ENCODE results near the gene MSH6. TPM values are rescaled to one million over a fixed set of nuclear protein-coding genes. Genes with fewer than 3 reads are reported as not detected.

MSH6 gene
- total RNA-seq, 1 experiment from 2014 or later = 108 TPM

DNA sequence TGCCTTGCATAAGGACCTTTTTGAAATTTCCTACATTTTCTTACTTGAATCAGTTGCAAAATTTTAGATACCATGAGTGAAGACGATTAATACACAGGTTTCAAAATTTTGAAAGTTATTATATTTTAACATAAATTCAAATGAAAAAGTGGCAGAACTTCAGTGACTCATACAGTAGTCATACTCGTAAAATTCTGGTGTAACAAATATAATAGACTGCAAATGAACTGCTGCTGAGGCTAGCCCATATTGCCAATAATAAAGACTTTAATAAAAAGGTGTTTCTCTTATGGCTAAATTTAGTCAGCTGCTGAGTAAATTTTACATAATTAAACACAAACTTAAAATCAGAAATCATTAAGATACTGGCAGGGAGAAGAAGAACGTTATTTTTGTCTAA is 36.9 kb downstream of the MSH6 start:
- H3K36me3 ChIP-seq (ENCODE audit: control insufficient read depth, insufficient read depth, low read length) = peaks cover 3% of the 10 kb centered on the region; the same call in 1 of the 2 replicates
- H3K4me1 ChIP-seq = no peaks in the 10 kb centered on the region
- peaks cover 72% of the 10 kb centered on the region for H3K36me3 Mint-ChIP-seq (ENCODE audit: insufficient read depth, unreplicated experiment)
- no peaks in the 10 kb centered on the region for H3K27me3 Mint-ChIP-seq (ENCODE audit: insufficient read depth, unreplicated experiment)
- no peak overlapping the region for H3K4me3 Mint-ChIP-seq (ENCODE audit: unreplicated experiment)
- no peak overlapping the region for H3K27ac Mint-ChIP-seq (ENCODE audit: unreplicated experiment)
- intact Hi-C loops (cut with micrococcal nuclease; ENCODE audit: unreplicated experiment) = no loop called here
- CTCF ChIA-PET = no interaction called here
- POLR2A ChIA-PET = no interaction called here
- H3K9me3 ChIP-seq = no peaks in the 10 kb centered on the region
- BruUV-seq (replicated peaks) = no TSS peak
- no peak for DNase-seq
- no peaks in the 10 kb centered on the region for H3K9me3 Mint-ChIP-seq (ENCODE audit: unreplicated experiment)
- H3K4me3 ChIP-seq (ENCODE audit: low read depth, low read length) = no peak overlapping the region
- no peaks in the 10 kb centered on the region for H3K27me3 ChIP-seq (replicated peaks; ENCODE audit: control insufficient read depth, insufficient read depth, low read length)
- TF ChIP-seq, protein P1, sequence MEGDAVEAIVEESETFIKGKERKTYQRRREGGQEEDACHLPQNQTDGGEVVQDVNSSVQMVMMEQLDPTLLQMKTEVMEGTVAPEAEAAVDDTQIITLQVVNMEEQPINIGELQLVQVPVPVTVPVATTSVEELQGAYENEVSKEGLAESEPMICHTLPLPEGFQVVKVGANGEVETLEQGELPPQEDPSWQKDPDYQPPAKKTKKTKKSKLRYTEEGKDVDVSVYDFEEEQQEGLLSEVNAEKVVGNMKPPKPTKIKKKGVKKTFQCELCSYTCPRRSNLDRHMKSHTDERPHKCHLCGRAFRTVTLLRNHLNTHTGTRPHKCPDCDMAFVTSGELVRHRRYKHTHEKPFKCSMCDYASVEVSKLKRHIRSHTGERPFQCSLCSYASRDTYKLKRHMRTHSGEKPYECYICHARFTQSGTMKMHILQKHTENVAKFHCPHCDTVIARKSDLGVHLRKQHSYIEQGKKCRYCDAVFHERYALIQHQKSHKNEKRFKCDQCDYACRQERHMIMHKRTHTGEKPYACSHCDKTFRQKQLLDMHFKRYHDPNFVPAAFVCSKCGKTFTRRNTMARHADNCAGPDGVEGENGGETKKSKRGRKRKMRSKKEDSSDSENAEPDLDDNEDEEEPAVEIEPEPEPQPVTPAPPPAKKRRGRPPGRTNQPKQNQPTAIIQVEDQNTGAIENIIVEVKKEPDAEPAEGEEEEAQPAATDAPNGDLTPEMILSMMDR (IDR thresholded peaks at IDR 0.05; ENCODE audit: insufficient read depth in 1 of 2, low read depth in 1 of 2, low read length in 1 of 2, severe bottlenecking in 1 of 2, unreplicated experiment in 1 of 2) = no peak
- H3K4me1 Mint-ChIP-seq (ENCODE audit: low read depth, unreplicated experiment) = no peaks in the 10 kb centered on the region

DNA sequence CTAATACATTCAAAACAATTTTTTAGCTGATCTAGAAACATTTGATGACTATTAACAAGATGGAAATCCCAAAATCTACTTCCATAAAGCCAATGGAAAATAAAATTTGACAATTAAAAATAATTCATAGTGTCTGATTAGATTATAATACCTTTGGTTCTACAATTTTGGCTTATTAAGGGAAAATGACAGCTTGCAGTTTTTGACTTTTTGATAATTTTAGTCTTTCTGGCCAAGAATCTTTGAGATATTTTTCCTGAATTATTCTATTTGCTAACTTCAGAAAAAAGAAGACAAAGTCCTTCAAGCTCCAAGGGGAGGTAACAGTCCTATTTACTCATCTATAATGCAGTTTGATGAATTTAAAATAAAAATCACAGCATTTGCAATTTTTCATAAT is 39.6 kb downstream of the MSH6 start:
- no peaks in the 10 kb centered on the region for H3K27me3 ChIP-seq (replicated peaks; ENCODE audit: control insufficient read depth, insufficient read depth, low read length)
- ChIA-PET POLR2A (no interaction called here), CTCF (no interaction called here)
- H3K9me3 ChIP-seq = no peaks in the 10 kb centered on the region
- H3K27me3 Mint-ChIP-seq (ENCODE audit: insufficient read depth, unreplicated experiment) = no peaks in the 10 kb centered on the region
- no peaks in the 10 kb centered on the region for H3K4me1 Mint-ChIP-seq (ENCODE audit: low read depth, unreplicated experiment)
- intact Hi-C loops (cut with micrococcal nuclease; ENCODE audit: unreplicated experiment) = no loop called here
- H3K36me3 Mint-ChIP-seq (ENCODE audit: insufficient read depth, unreplicated experiment) = peaks cover 59% of the 10 kb centered on the region
- H3K27ac Mint-ChIP-seq (ENCODE audit: unreplicated experiment) = no peak overlapping the region
- DNase-seq = no peak
- H3K9me3 Mint-ChIP-seq (ENCODE audit: unreplicated experiment) = no peaks in the 10 kb centered on the region
- no peaks in the 10 kb centered on the region; the same call in 1 of the 2 replicates for H3K36me3 ChIP-seq (ENCODE audit: control insufficient read depth, insufficient read depth, low read length)
- TF ChIP-seq, protein P1 (IDR thresholded peaks at IDR 0.05; ENCODE audit: insufficient read depth in 1 of 2, low read depth in 1 of 2, low read length in 1 of 2, severe bottlenecking in 1 of 2, unreplicated experiment in 1 of 2) = no peak
- no peaks in the 10 kb centered on the region for H3K4me1 ChIP-seq
- H3K4me3 ChIP-seq (ENCODE audit: low read depth, low read length) = no peak overlapping the region
- H3K4me3 Mint-ChIP-seq (ENCODE audit: unreplicated experiment) = no peak overlapping the region
- BruUV-seq (replicated peaks) = no TSS peak

DNA sequence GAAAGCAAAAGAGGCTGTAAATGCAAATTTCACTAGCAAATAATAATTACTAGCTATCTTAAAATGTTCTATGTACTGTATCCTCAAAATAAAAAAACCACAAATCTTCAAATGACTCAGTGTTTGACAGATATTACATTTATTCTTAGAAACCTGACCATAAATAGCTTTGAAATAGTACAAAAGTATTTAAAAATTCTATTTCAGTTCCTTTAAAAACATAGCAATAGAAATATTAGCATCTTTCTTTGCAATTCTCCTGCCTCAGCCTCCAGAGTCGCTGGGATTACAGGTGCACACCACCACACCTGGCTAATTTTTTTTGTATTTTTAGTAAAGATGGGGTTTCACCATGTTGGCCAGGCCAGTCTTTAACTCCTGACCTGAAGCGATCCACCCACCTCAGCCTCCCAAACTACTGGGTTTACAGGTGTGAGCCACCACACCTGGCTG is 50.6 kb downstream of the MSH6 start:
- Histone ChIP-seq H3K4me3 (ENCODE audit: low read depth, low read length) (no peak overlapping the region), H3K36me3 (ENCODE audit: control insufficient read depth, insufficient read depth, low read length) (no peaks in the 10 kb centered on the region), H3K9me3 (no peaks in the 10 kb centered on the region), H3K27me3 (replicated peaks; ENCODE audit: control insufficient read depth, insufficient read depth, low read length) (no peaks in the 10 kb centered on the region), H3K4me1 (no peaks in the 10 kb centered on the region)
- Mint-ChIP-seq H3K4me3 (ENCODE audit: unreplicated experiment) (no peak overlapping the region), H3K27me3 (ENCODE audit: insufficient read depth, unreplicated experiment) (no peaks in the 10 kb centered on the region), H3K27ac (ENCODE audit: unreplicated experiment) (no peak overlapping the region), H3K36me3 (ENCODE audit: insufficient read depth, unreplicated experiment) (peaks cover 47% of the 10 kb centered on the region), H3K9me3 (ENCODE audit: unreplicated experiment) (no peaks in the 10 kb centered on the region), H3K4me1 (ENCODE audit: low read depth, unreplicated experiment) (no peaks in the 10 kb centered on the region)
- no TSS peak for BruUV-seq (replicated peaks)
- no peak for DNase-seq
- ChIA-PET POLR2A (no interaction called here), CTCF (no interaction called here)
- intact Hi-C loops (cut with micrococcal nuclease; ENCODE audit: unreplicated experiment) = no loop called here
- TF ChIP-seq, protein P1 (IDR thresholded peaks at IDR 0.05; ENCODE audit: insufficient read depth in 1 of 2, low read depth in 1 of 2, low read length in 1 of 2, severe bottlenecking in 1 of 2, unreplicated experiment in 1 of 2) = no peak
